GM12891 (cell line): ENCODE measurements around the gene CCSER1.

Experiments
- DNase-seq: peaks from one replicate; pipeline ENCODE4 v3.0.0; 2011; ENCODE audit warnings: low spot score; ENCODE audit not compliant: insufficient read length
- FAIRE-seq: peaks from 2 replicates; lab custom pipeline; 2011; peaks lifted over from hg19 to GRCh38; lab: Jason Lieb, UNC
- PAX5 ChIP-seq: IDR thresholded peaks from 2 replicates; pipeline ENCODE4 v1.6.1; 2011; ENCODE audit warnings: low read length, moderate library complexity, mild to moderate bottlenecking; ENCODE audit not compliant: insufficient read depth, severe bottlenecking
- POLR2A ChIP-seq: IDR thresholded peaks from 2 replicates; pipeline ENCODE4 v1.6.1; 2011; ENCODE audit warnings: low read depth, low read length, control low read depth
- POLR2AphosphoS5 ChIP-seq: IDR thresholded peaks from 2 replicates; pipeline ENCODE4 v1.6.1; 2011; ENCODE audit warnings: low read depth, low read length, control low read depth
- POU2F2 ChIP-seq: IDR thresholded peaks from 2 replicates; pipeline ENCODE4 v1.6.1; 2011; ENCODE audit warnings: low read depth, mild to moderate bottlenecking, control low read depth, low read length, moderate library complexity
- SPI1 ChIP-seq: IDR thresholded peaks from 2 replicates; pipeline ENCODE4 v1.6.1; 2011; ENCODE audit warnings: low read depth, low read length, control low read depth
- TAF1 ChIP-seq: IDR thresholded peaks from 2 replicates; pipeline ENCODE4 v1.6.1; 2011; ENCODE audit warnings: low read depth, low read length, control low read depth

The CCSER1 gene

DNA sequence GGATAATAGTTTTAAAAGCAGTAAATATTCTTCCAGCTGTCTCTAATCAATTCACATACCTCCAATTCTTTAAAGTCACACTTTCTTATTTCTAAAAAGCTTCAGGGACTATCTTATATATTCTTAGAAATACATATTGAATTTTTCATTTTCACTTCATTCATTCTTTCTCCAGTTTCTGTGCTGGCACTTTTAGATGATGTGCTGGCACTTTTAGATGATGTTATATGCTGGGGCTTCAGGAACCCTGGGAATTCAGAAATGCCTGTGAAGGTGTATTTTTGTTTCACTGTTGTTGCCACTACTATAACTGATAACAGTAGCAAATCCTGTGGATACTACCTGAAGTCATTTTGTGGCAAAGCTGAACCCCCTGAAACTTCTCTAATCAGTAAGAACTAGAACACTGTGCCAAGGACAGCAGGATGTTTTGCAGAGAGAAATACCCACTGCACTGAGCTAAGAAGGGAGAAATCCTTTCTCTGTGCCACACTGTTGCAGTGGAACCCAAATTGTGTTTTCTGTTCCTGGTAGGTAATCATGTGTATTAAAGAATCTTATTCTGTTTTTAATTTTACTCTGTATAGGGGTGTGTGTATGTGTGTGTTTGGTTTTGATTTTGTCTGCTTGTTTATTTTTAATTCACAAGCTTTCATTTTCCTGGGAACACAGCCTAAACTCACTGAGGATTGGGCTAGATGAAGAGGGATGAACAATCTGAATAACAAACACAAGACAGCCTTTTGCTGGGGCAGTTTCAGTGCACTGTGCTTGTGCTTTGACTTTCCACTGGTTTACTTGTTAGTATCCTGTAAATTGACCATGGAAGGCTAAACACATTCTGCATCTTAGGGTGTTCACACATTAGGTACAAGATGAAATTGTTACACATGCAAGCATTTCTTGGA lies 898.3 kb downstream of the CCSER1 start:
- FAIRE-seq: no peak
- no peak for TF ChIP-seq POU2F2
- no peak for TF ChIP-seq POLR2AphosphoS5
- TF ChIP-seq PAX5: no peak
- DNase-seq: no peak

DNA sequence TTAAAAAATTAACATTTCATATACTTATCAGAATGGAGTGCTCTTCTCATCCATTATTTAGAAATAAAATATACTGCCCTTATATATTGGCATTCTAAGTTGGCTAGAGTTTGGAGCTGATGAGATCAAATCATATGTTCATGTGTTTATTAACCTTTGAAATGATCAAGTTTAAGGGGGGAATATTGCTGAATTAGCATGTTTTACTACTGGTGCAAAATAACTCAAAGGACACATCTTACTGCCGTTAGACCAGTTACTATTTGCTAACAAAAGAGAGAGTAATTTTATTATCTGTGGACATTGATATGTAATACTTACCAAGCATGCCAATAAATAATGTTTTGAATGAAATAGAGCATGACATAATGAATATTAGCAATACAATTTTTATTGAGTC lies 901.0 kb downstream of the CCSER1 start:
- TF ChIP-seq SPI1 (no peak), TAF1 (no peak), POLR2AphosphoS5 (no peak), POLR2A (no peak), PAX5 (no peak), POU2F2 (no peak)
- no peak for DNase-seq
- FAIRE-seq: no peak

- DNase-seq (no peak), FAIRE-seq (no peak)
- no peak for TF ChIP-seq POLR2AphosphoS5
- no peak for TF ChIP-seq POLR2A
- no peak for TF ChIP-seq PAX5
- no peak for TF ChIP-seq SPI1
- no peak for TF ChIP-seq POU2F2
- TF ChIP-seq TAF1: no peak
Measured at GRCh38 chr4:91031761-91032160, 904.6 kb downstream of the CCSER1 start.

DNA sequence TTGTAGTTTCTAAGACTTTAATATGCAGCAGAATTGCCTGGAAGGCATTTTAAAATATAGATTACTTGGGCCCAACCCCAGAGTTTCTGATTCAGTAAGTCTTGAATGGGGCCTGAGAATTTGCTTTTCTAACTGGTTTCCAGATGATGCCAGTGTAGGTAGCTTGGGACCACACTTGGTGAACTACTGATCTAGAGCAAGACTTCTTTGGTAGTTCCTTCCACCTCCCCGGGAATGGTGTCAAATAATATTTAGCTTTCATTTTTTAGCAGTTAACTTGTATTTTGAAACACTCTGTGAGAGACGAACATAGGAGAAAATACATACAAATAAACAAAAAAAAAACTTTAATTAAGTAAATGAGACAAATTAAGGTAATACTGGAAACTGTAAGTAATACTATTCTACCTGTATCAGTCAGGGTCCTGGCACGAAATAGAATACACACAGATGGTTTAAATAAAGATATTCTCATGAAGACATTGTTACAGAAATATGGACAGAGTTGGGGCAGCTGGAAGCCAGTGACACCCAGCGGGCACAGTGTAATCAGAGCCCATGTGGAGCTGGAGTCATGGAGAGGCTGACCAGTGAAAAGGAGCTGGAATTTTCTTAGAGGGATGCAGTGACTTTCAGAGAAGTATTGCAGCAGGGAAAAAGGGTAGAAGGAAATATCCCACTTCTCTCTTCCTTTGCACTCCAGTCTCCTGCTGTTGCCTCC lies 905.7 kb downstream of the CCSER1 start:
- no peak for TF ChIP-seq PAX5
- DNase-seq (no peak), FAIRE-seq (no peak)

DNA sequence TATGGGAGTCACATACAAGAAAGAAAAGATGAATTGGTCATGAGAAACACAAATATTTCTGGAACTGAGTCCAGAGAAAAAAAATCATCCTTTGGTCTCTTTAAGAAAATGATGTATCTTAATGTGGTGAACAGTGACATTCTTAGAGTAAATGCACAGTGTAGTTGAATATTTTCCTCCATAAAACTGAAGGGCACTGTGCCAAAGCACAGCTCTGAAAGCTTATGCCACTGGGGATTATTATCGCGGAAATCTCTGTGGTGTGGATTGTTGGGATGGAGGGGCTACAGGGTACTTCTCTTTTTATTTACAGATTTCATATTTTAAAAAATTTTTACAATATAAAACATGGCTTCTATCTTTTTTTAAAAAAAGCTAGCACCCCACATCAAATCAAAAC lies 908.1 kb downstream of the CCSER1 start:
- FAIRE-seq (no peak), DNase-seq (no peak)
- TF ChIP-seq POLR2A (no peak), PAX5 (no peak), POLR2AphosphoS5 (no peak), TAF1 (no peak), POU2F2 (no peak), SPI1 (no peak)

DNA sequence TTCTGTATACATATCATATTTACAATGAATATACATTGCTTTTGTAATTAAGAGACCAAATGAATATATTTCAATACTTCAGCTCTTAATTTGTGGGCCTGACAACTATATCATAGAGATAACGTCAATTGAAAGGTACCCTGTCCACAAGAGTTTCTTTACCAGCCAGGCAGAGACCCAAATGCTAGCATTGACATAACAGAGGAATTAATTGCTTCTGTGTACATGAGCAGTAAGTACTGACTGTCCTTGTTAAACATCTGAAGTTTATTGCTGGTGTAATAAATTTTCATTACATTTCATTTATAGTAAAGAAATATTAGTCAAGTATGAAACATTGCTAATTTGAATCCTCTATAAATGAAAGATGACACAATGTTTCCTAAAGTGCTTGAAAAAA lies 910.8 kb downstream of the CCSER1 start:
- no peak for TF ChIP-seq SPI1
- no peak for TF ChIP-seq TAF1
- no peak for TF ChIP-seq POLR2AphosphoS5
- no peak for TF ChIP-seq PAX5
- no peak for TF ChIP-seq POLR2A
- TF ChIP-seq POU2F2: no peak
- no peak for FAIRE-seq
- no peak for DNase-seq

DNA sequence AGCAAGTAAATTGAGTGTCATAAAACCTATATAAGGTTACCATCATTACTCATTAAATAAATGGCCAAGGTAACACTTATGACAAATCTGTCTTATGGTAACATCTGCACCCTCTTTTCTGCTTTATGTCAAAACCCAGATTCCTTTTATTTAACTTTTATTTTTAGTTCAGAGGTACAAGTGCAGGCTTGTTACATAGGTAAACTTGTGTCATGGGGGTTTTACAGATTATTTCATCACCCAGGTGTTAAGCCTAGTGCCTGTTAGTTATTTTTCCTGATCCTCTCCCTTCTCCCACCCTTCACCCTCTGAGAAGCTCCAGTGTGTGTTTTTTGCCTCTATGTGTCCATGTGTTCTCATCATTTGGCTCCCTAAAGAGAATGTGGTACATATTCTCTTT lies 930.7 kb downstream of the CCSER1 start:
- TF ChIP-seq TAF1 (no peak), POU2F2 (no peak), POLR2A (no peak)
- DNase-seq: no peak
- no peak for FAIRE-seq

DNA sequence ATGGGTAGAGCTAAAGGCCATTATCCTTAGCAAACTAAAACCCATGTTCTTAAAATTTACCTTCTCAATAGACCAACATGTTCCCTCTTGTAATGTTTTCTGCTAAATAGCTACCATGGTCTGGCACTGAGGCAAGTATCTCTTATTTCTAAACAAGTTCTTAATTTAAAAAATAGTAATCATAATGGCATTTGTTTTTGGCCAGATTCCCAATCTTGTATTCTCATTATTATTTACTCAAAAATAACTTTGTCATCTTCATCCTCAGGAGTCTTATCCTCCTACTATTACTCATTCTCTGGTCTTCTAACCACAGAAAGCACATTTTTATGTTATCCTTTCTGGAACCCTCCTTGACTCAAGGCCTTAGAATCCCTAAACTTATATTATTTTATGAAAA lies 931.2 kb downstream of the CCSER1 start:
- no peak for FAIRE-seq
- TF ChIP-seq PAX5 (no peak), SPI1 (no peak), POLR2A (no peak), POLR2AphosphoS5 (no peak), POU2F2 (no peak), TAF1 (no peak)

DNA sequence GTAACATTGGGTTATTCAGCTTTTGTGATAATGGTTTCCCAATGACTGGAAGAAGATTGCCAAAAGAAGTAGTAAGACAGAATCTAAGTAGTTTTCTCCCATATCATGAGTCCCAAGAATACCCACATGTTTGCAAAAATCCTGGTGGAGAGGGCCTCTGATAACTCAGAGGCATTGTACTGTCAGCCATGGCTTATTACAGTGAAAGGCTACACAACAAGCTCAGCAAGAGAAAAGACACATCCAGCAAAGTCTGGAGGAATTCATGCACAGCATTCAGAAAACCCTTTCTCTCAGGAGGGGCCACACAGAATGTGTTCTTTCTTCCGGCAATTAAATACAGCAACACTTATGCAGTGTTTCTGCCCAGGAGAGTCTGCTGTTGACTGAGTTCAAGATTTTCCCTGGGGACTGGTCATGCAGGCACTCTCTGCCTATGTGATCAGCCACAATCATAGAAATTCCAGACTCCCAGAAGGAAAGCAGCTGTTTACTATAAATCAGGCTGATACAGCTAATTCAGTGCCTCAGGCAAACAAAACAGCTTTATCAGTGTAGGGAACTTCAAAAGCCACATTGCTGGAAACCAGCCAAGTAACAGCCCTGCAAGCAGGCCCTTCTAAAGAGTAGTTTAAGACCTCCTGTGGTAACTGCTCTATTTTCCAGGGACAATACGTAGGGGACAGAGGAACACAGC lies 937.1 kb downstream of the CCSER1 start:
- FAIRE-seq (no peak), DNase-seq (no peak)
- no peak for TF ChIP-seq POU2F2
- TF ChIP-seq POLR2AphosphoS5: no peak
- no peak for TF ChIP-seq SPI1
- no peak for TF ChIP-seq PAX5
- no peak for TF ChIP-seq POLR2A
- no peak for TF ChIP-seq TAF1

More for the DNA sequence above, 931.2 kb downstream of the CCSER1 start:
- DNase-seq: no peak
